CD4-positive, CD25-positive, alpha-beta regulatory T cell (primary cell): ENCODE measurements around the gene NCOA3. TPM values are rescaled to one million over a fixed set of nuclear protein-coding genes. Genes with fewer than 3 reads are reported as not detected.

ENCODE experiments used
- ATAC-seq, 2 donors: fragments of 150-1000 bp; cut with Tn5 transposase; one replicate each; pipeline ENCODE4 v1.10.0; 2021; ENCODE audit warnings: low read depth in 2 of 2, moderate number of reproducible peaks in 2 of 2, moderate library complexity in 1 of 2
- DNase-seq, 3 donors: peaks; one replicate each; pipeline versions ENCODE4 v3.0.0 to v3.0.0-alpha.2; 2012 to 2022; ENCODE audit warnings: mixed read lengths in 1 of 3
- H3K27ac ChIP-seq: one replicate; pipeline ENCODE4 v1.7.0; 2013; ENCODE audit warnings: mild to moderate bottlenecking, low read length; ENCODE audit not compliant: insufficient read depth, poor library complexity, severe bottlenecking
- H3K27me3 ChIP-seq: one replicate; pipeline ENCODE4 v1.7.0; 2013; ENCODE audit warnings: low read length; ENCODE audit not compliant: control insufficient read depth, insufficient read depth
- H3K36me3 ChIP-seq: one replicate; pipeline ENCODE4 v1.7.0; 2013; ENCODE audit warnings: mild to moderate bottlenecking, low read length, moderate library complexity; ENCODE audit not compliant: control insufficient read depth, insufficient read depth
- H3K4me1 ChIP-seq: 2 replicates; pipeline ENCODE4 v1.7.0; 2013; ENCODE audit warnings: mild to moderate bottlenecking, low read length; ENCODE audit not compliant: insufficient read depth, control insufficient read depth, poor library complexity, severe bottlenecking
- H3K4me3 ChIP-seq: one replicate; pipeline ENCODE4 v1.7.0; 2013; ENCODE audit warnings: low read depth, mild to moderate bottlenecking, low read length, moderate library complexity
- H3K9me3 ChIP-seq, 2 experiments: 1 replicate in 1 of 2; 2 replicates in 1 of 2; pipeline ENCODE4 v1.7.0; 2013; ENCODE audit warnings: low read length in 2 of 2, mild to moderate bottlenecking in 1 of 2, moderate library complexity in 1 of 2; ENCODE audit not compliant: control insufficient read depth in 2 of 2
- H3K27ac Mint-ChIP-seq, 3 donors: one replicate each; pipeline ENCODE4 v1.8.0; 2020 to 2022; ENCODE audit warnings: mild to moderate bottlenecking in 3 of 3, mixed read lengths in 3 of 3, moderate library complexity in 2 of 3
- H3K27me3 Mint-ChIP-seq: one replicate; pipeline ENCODE4 v1.8.0; 2022; ENCODE audit warnings: mild to moderate bottlenecking, mixed read lengths
- H3K36me3 Mint-ChIP-seq: one replicate; pipeline ENCODE4 v1.8.0; 2020; ENCODE audit warnings: mixed read lengths
- H3K4me1 Mint-ChIP-seq, 4 donors: one replicate each; pipeline ENCODE4 v1.8.0; 2020 to 2022; ENCODE audit warnings: mixed read lengths in 4 of 4, mild to moderate bottlenecking in 1 of 4
- H3K4me3 Mint-ChIP-seq, 4 donors: one replicate each; pipeline ENCODE4 v1.8.0; 2020 to 2022; ENCODE audit warnings: mild to moderate bottlenecking in 4 of 4, mixed read lengths in 4 of 4, moderate library complexity in 3 of 4
- H3K9me3 Mint-ChIP-seq, 7 donors: one replicate each; pipeline ENCODE4 v1.8.0; 2020 to 2022; ENCODE audit warnings: mixed read lengths in 7 of 7, mild to moderate bottlenecking in 3 of 7, moderate library complexity in 2 of 7
- polyA plus RNA-seq, 4 donors: library from polyadenylated mRNA; unstranded; fragments of 300-500 nt; fragmentation: Illumina TruSeq; gene quantifications; one replicate each; pipeline ENCODE4 v1.2.3, GENCODE V29; 2021
- total RNA-seq: library from RNA; stranded (reverse); gene quantifications from one replicate; pipeline ENCODE4 v1.2.3, GENCODE V29; 2022

Gene NCOA3
- total and polyA plus RNA-seq, 5 donors from 2014 or later, result 21.4 to 86.6 (median 26.0) TPM

DNA sequence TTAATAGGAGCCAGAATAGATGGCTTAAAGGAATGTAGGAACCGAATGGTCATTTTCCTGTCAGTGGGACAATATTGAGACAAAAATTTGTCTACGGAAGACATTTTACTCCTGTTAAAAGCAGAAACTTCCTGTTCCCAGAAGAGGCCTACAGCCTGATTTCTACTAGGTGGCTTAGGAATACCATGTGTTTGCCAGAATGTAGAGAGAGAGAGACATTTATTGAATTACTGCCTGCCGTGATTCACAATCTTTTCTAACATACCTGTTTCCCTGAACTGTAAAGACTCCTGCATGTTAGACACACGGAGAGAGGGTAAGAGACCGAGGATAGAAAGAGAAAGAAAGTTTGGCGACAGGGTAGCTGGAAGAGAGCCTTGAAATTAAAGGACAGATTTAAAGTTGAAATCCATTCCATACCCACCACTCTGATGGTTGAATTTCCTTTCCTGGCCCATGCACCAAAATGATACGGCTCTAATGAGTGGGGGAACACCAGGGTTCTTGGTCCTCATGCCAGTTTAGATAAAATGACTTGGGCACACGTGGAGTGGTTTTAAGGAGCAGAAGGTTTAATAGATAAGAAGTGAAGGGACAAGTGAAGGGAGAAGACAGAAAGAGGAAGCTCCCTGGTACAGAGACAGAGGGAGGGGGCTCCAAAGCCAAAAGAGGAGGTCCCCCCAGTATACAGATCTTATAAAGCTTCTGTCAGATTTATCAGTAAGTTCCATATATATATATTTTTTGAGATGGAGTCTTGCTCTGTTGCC, 22.5 kb downstream of the NCOA3 start:
- Histone ChIP-seq H3K27ac (no peak overlapping the region), H3K4me1 (no peaks in the 10 kb centered on the region), H3K36me3 (peaks cover 30% of the 10 kb centered on the region), H3K27me3 (no peaks in the 10 kb centered on the region), H3K4me3 (peak overlapping the region; percentile 4), H3K9me3 (peaks cover 21 to 30% of the 10 kb centered on the region in 2 experiments)
- ATAC-seq, result no peak
- Mint-ChIP-seq H3K36me3 (peaks cover 39% of the 10 kb centered on the region), H3K9me3 (peaks cover 0 to 27% (median 11%) of the 10 kb centered on the region in 7 donors), H3K27me3 (no peaks in the 10 kb centered on the region), H3K4me3 (peak overlapping the region in 1 of 4 donors; percentile 4), H3K4me1 (peaks cover 21 to 45% (median 27%) of the 10 kb centered on the region in 4 donors), H3K27ac (peak overlapping the region; percentile 43 to 88 (median 73))
- DNase-seq, result no peak

DNA sequence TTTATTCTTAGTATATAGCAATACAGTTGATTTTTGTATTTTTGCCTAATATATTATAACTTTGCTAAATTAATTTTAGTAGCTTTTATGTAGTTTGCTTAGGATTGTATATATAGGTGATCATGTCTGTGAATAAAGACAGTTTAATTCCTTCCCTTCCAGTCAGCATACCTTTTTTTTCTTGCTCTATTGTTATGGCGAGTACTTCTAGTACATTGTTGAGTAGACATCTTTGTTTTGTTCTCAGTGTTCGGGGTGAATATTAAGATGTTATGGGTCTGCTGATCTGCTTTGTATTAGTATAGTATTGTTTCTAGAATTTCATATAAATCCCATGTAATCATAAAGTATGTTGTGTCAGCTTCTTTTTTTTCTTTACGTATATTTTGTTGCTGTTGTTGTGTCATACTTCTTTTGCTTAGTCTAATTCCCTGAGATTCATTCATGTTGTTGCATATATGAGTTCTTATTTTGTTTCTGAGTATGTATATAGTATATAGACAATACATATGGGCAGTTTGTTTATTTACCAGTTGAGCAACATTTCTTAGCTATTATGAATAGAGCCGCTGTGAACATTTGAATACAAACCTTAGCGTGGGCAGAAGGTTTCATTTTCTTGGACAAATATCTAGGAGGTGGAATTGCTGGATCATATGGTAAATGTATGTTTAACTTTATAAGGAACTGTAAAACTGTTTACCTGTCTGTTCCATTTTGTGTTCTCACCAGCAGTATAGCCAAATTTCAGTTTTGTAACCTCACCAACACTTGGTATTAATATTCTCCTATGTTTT, 25.5 kb downstream of the NCOA3 start:
- no peak overlapping the region for H3K4me3 ChIP-seq
- Mint-ChIP-seq H3K27me3 (no peaks in the 10 kb centered on the region), H3K4me1 (peaks cover 30 to 57% (median 39%) of the 10 kb centered on the region in 4 donors), H3K36me3 (peaks cover 31% of the 10 kb centered on the region), H3K9me3 (peaks cover 0 to 7% (median 5%) of the 10 kb centered on the region in 7 donors), H3K4me3 (peak overlapping the region in 2 of 4 donors; percentile 21), H3K27ac (peak overlapping the region in 2 of 3 donors; percentile 0 to 12)
- peaks cover 5 to 7% of the 10 kb centered on the region in 2 experiments for H3K9me3 ChIP-seq
- no peaks in the 10 kb centered on the region for H3K4me1 ChIP-seq
- H3K27ac ChIP-seq, result no peak overlapping the region
- no peak for DNase-seq
- no peaks in the 10 kb centered on the region for H3K27me3 ChIP-seq
- no peak for ATAC-seq
- peaks cover 7% of the 10 kb centered on the region for H3K36me3 ChIP-seq

DNA sequence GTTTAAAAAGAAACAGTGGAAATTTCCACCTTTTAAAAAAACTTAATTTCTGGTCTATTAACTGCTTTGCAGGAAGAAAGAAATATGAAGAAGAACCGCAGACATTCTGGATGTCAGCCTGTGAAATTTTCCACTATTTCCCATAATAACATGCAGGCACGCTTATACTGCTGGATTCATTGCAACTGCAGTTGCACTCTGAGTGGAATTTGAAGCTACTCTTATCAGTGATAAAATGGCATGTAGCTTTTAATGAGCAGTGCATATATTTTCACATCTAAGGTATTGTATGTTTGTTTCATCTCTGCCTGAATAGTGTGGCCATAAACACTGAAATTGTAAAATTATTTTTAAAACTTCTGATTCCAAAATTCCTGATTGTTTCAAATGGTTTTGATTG, 28.2 kb downstream of the NCOA3 start:
- no peak overlapping the region for H3K4me3 Mint-ChIP-seq
- peaks cover 22% of the 10 kb centered on the region for H3K36me3 Mint-ChIP-seq
- Histone ChIP-seq H3K27me3 (no peaks in the 10 kb centered on the region), H3K4me3 (no peak overlapping the region), H3K36me3 (peaks cover 3% of the 10 kb centered on the region), H3K4me1 (peaks cover 6% of the 10 kb centered on the region), H3K27ac (no peak overlapping the region), H3K9me3 (peaks cover 5 to 7% of the 10 kb centered on the region in 2 experiments)
- no peak for ATAC-seq
- H3K9me3 Mint-ChIP-seq, result peaks cover 0 to 5% (median 3%) of the 10 kb centered on the region in 7 donors
- H3K4me1 Mint-ChIP-seq, result peaks cover 34 to 56% (median 41%) of the 10 kb centered on the region in 4 donors
- DNase-seq, result no peak
- no peaks in the 10 kb centered on the region for H3K27me3 Mint-ChIP-seq
- H3K27ac Mint-ChIP-seq, result peak overlapping the region in 2 of 3 donors; percentile 20 to 26

DNA sequence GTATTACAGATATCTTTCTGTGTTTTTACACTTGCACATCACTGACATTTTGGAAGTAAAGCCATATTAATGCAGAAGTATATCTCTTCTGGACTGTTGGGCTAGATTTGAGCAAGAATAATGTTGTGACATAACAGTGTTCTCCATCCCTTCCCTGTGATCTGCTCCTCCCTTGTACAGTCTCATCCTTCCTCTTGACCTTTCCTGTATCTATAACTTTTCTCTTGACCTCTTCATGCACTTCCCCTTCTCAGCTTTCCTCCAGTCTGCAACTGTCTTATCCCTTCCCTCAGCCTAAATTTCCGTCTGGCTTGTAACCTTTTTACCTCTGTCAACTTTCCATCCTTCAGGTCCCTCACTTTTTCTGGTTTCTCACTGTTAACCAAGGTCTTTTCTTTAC, 29.8 kb downstream of the NCOA3 start:
- H3K4me3 Mint-ChIP-seq, result peak overlapping the region in 1 of 4 donors; percentile 44
- H3K9me3 Mint-ChIP-seq, result peaks cover 0 to 5% (median 3%) of the 10 kb centered on the region in 7 donors
- no peaks in the 10 kb centered on the region for H3K27me3 ChIP-seq
- H3K9me3 ChIP-seq, result peaks cover 5 to 7% of the 10 kb centered on the region in 2 experiments
- peaks cover 6% of the 10 kb centered on the region for H3K4me1 ChIP-seq
- peak overlapping the region; percentile 6 for H3K27ac ChIP-seq
- H3K27ac Mint-ChIP-seq, result peak overlapping the region in 1 of 3 donors; percentile 64
- no peaks in the 10 kb centered on the region for H3K27me3 Mint-ChIP-seq
- peaks cover 25% of the 10 kb centered on the region for H3K36me3 Mint-ChIP-seq
- no peak overlapping the region for H3K4me3 ChIP-seq
- DNase-seq (no peak), ATAC-seq (no peak)
- peaks cover 3% of the 10 kb centered on the region for H3K36me3 ChIP-seq
- H3K4me1 Mint-ChIP-seq, result peaks cover 34 to 68% (median 50%) of the 10 kb centered on the region in 4 donors

DNA sequence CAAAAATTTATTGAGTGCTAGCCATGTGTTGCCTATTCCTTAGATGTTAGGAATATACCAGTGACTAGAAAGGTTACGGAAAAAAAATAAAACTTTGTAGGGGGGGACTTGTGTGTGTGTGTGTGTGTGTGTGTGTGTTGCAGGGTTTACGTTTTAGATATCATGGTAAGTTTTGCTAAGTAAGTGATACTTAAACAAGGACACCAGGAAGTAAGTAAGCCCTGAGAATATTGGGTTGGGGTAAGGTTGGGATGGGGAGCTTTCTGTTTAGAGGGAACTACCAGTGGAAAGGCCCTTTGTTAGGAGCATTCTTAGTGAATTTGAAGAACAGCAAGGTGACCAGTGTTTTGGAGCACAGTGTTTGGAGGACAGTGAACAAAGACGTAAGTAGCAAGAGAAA, 30.3 kb downstream of the NCOA3 start:
- no peak for ATAC-seq
- Mint-ChIP-seq H3K4me1 (peaks cover 34 to 70% (median 49%) of the 10 kb centered on the region in 4 donors), H3K36me3 (peaks cover 24% of the 10 kb centered on the region), H3K9me3 (peaks cover 0 to 5% (median 3%) of the 10 kb centered on the region in 7 donors), H3K27ac (peak overlapping the region in 1 of 3 donors; percentile 64), H3K4me3 (no peak overlapping the region), H3K27me3 (no peaks in the 10 kb centered on the region)
- Histone ChIP-seq H3K36me3 (peaks cover under 1% of the 10 kb centered on the region), H3K4me3 (no peak overlapping the region), H3K4me1 (peaks cover 6% of the 10 kb centered on the region), H3K9me3 (peaks cover 1 to 3% of the 10 kb centered on the region in 2 experiments), H3K27ac (no peak overlapping the region), H3K27me3 (no peaks in the 10 kb centered on the region)
- no peak for DNase-seq

DNA sequence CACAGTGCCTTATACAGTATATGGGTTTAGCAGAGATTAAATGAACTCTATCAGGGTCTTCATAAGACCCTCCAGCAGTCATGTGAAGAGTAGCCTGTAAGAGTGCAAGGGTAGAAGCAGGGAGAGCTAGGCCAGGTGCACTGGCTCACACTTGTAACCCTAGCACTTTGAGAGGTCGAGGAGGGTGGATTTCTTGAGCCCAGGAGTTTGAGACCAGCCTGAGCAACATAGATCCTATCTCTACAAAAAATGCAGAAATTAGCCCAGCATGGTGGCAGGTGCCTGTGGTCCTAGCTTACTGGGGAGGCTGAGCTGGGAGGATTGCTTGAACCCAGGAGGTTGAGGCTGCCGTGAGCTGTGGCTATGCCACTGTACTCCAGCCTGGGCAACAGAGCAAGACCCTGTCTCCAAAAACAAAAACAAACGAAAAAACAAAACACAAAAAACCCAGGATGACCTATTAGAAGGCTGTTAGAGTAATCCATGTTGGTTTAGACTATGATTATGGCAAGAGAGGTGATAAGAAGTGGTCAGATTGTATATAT, 31.9 kb downstream of the NCOA3 start:
- Histone ChIP-seq H3K27me3 (no peaks in the 10 kb centered on the region), H3K9me3 (no peaks in the 10 kb centered on the region), H3K4me1 (peaks cover 6% of the 10 kb centered on the region), H3K4me3 (no peak overlapping the region), H3K27ac (no peak overlapping the region), H3K36me3 (no peaks in the 10 kb centered on the region)
- Mint-ChIP-seq H3K4me1 (peaks cover 23 to 70% (median 45%) of the 10 kb centered on the region in 4 donors), H3K27ac (peak overlapping the region in 2 of 3 donors; percentile 59 to 74), H3K36me3 (peaks cover 14% of the 10 kb centered on the region), H3K4me3 (peak overlapping the region in 1 of 4 donors; percentile 43), H3K27me3 (no peaks in the 10 kb centered on the region), H3K9me3 (no peaks in the 10 kb centered on the region)
- DNase-seq, result no peak
- ATAC-seq, result no peak

DNA sequence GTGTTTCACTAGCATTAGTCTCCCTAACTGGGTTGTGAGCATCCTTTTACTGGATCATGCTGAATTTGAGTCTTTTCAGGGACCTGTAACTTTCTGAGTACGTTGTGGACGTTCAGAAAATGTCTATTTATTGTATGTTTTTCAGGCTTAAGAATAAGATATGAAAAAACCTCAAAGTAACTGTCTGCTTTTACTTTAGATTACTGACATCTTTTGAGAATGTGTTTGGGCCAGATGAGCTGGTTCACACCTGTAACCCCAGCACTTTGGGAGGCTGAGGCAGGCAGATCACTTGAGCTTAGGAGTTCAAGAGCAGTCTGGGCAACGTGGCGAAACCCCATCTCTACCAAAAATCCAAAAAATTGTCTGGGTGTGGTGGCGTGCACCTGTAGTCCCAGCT, 32.7 kb downstream of the NCOA3 start:
- Histone ChIP-seq H3K4me1 (peaks cover 8% of the 10 kb centered on the region), H3K27me3 (no peaks in the 10 kb centered on the region), H3K4me3 (no peak overlapping the region), H3K36me3 (no peaks in the 10 kb centered on the region), H3K9me3 (no peaks in the 10 kb centered on the region), H3K27ac (no peak overlapping the region)
- no peaks in the 10 kb centered on the region for H3K27me3 Mint-ChIP-seq
- peaks cover 17% of the 10 kb centered on the region for H3K36me3 Mint-ChIP-seq
- DNase-seq, result no peak
- H3K27ac Mint-ChIP-seq, result peak overlapping the region in 2 of 3 donors; percentile 74 to 75
- H3K4me1 Mint-ChIP-seq, result peaks cover 29 to 75% (median 51%) of the 10 kb centered on the region in 4 donors
- no peak for ATAC-seq
- H3K9me3 Mint-ChIP-seq, result no peaks in the 10 kb centered on the region
- peak overlapping the region in 1 of 4 donors; percentile 15 for H3K4me3 Mint-ChIP-seq
